Measurements from ENCODE around the gene RTTN.

RTTN gene

DNA sequence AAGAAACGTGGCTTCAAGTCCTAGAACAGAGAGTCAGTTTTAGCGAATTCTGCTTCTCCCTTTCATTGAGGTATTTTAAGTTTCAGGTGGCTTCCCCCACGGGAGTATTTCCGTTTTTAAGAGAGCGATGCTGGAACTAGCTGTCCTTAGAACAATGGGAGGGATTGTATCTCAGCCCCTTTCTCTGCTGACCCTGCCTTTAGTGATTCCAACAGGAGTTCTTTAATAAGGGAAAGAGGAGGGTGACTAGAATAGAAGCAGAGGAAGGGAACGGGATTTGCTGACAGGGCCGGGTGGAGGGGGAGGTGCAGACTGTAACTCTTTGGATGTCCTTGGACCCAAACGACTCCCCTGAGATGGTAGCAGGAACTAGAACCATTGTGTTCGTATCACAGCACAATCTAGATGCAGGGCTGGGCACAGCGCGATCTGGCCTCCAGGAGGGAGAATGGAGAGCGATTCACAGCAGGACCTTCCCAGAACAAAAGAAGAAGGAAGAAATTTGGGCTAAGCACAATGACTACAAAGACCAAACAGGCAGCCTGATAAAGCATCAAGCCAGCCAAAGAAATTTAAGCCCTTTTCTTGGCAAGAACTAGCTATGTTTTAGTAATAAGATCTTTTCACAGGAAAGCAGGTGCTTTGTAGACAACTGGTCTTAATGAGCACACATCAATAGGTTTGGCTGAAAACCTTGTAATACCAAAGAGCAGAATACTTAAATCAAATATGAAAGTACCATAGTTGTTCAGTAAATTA lies 15.8 kb upstream of the RTTN start:
- DNase-seq (no peak), ATAC-seq (ENCODE audit: insufficient read depth, low read depth) (no peak)
- H3K79me2 ChIP-seq (ENCODE audit: insufficient read depth, low read length), result no peaks in the 10 kb centered on the region
- no peak overlapping the region for H3K4me2 ChIP-seq (ENCODE audit: insufficient read depth, low read length)
- no peak overlapping the region for H2AFZ ChIP-seq (ENCODE audit: low read depth, low read length)
- no peaks in the 10 kb centered on the region for H4K20me1 ChIP-seq (ENCODE audit: insufficient read depth, low read length)
- H3K9ac ChIP-seq (ENCODE audit: low read depth, low read length), result no peak overlapping the region
- H3K27me3 ChIP-seq (ENCODE audit: insufficient read depth, low read length, poor library complexity), result no peaks in the 10 kb centered on the region
- no peaks in the 10 kb centered on the region for H3K9me3 ChIP-seq (ENCODE audit: insufficient read depth, low read length, severe bottlenecking)
- no peaks in the 10 kb centered on the region for H3K36me3 ChIP-seq (ENCODE audit: insufficient read depth, low read length)
- TF ChIP-seq EZH2 (IDR thresholded peaks at IDR 0.05; ENCODE audit: borderline replicate concordance, low read depth, low read length, severe bottlenecking), result no peak
- TF ChIP-seq, protein P1, sequence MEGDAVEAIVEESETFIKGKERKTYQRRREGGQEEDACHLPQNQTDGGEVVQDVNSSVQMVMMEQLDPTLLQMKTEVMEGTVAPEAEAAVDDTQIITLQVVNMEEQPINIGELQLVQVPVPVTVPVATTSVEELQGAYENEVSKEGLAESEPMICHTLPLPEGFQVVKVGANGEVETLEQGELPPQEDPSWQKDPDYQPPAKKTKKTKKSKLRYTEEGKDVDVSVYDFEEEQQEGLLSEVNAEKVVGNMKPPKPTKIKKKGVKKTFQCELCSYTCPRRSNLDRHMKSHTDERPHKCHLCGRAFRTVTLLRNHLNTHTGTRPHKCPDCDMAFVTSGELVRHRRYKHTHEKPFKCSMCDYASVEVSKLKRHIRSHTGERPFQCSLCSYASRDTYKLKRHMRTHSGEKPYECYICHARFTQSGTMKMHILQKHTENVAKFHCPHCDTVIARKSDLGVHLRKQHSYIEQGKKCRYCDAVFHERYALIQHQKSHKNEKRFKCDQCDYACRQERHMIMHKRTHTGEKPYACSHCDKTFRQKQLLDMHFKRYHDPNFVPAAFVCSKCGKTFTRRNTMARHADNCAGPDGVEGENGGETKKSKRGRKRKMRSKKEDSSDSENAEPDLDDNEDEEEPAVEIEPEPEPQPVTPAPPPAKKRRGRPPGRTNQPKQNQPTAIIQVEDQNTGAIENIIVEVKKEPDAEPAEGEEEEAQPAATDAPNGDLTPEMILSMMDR (IDR thresholded peaks at IDR 0.05; ENCODE audit: borderline replicate concordance, extremely low read depth, low read length, poor library complexity, severe bottlenecking), result no peak
- no peak overlapping the region for H3K27ac ChIP-seq (ENCODE audit: low read length)
- no peak overlapping the region for H3K4me3 ChIP-seq (ENCODE audit: low read depth in 1 of 2, low read length in 2 of 2)
- H3K4me1 ChIP-seq (ENCODE audit: insufficient read depth, low read length), result no peaks in the 10 kb centered on the region

DNA sequence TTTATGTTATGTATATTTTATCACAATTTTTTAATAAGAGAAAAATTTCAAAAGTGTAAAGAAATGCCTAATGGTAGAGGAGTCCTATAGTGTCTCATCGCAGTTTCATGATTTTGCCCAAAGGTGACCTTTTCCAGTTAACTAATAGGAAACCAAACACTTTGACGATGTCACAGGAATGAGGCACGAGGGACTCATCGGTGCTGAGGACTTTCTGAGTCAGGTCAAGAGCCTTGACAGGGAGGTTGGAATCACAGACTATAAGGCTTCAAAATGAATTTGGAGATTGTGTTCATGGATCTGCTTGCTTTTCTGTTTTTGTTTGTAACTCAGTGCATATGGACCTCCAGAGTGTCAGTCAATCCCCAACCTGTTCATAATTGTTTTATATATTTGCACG lies 15.1 kb upstream of the RTTN start:
- Histone ChIP-seq H3K9ac (ENCODE audit: low read depth, low read length) (no peak overlapping the region), H3K9me3 (ENCODE audit: insufficient read depth, low read length, severe bottlenecking) (no peaks in the 10 kb centered on the region), H3K4me1 (ENCODE audit: insufficient read depth, low read length) (no peaks in the 10 kb centered on the region), H3K4me3 (ENCODE audit: low read depth in 1 of 2, low read length in 2 of 2) (no peak overlapping the region), H3K36me3 (ENCODE audit: insufficient read depth, low read length) (no peaks in the 10 kb centered on the region), H3K27ac (ENCODE audit: low read length) (no peak overlapping the region), H3K79me2 (ENCODE audit: insufficient read depth, low read length) (no peaks in the 10 kb centered on the region), H3K27me3 (ENCODE audit: insufficient read depth, low read length, poor library complexity) (no peaks in the 10 kb centered on the region), H4K20me1 (ENCODE audit: insufficient read depth, low read length) (no peaks in the 10 kb centered on the region), H3K4me2 (ENCODE audit: insufficient read depth, low read length) (no peak overlapping the region), H2AFZ (ENCODE audit: low read depth, low read length) (no peak overlapping the region)
- TF ChIP-seq, protein P1 (IDR thresholded peaks at IDR 0.05; ENCODE audit: borderline replicate concordance, extremely low read depth, low read length, poor library complexity, severe bottlenecking), result no peak
- no peak for TF ChIP-seq EZH2 (IDR thresholded peaks at IDR 0.05; ENCODE audit: borderline replicate concordance, low read depth, low read length, severe bottlenecking)
- no peak for DNase-seq
- ATAC-seq (ENCODE audit: insufficient read depth, low read depth), result no peak

DNA sequence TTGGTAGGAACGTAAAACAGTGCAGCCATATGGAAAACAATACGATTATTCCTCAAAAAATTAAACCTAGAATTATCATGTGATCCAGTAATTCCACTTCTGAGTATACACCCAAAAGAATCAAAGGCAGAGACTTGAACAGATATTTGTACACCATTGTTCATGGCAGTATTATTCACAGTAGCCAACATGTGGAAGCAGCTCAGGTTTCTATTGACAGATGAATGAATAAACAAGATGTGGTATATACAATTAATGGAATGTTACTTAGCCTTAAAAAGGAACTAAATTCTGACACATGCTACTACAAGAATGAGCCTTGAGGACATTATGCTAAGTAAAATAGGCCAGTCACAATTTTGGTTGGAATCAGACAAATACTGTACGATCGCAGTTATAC lies 14.2 kb upstream of the RTTN start:
- DNase-seq (no peak), ATAC-seq (ENCODE audit: insufficient read depth, low read depth) (no peak)
- TF ChIP-seq, protein P1 (IDR thresholded peaks at IDR 0.05; ENCODE audit: borderline replicate concordance, extremely low read depth, low read length, poor library complexity, severe bottlenecking), result no peak
- no peak for TF ChIP-seq EZH2 (IDR thresholded peaks at IDR 0.05; ENCODE audit: borderline replicate concordance, low read depth, low read length, severe bottlenecking)

More for the DNA sequence above, 14.2 kb upstream of the RTTN start:
- no peak overlapping the region for H2AFZ ChIP-seq (ENCODE audit: low read depth, low read length)
- H4K20me1 ChIP-seq (ENCODE audit: insufficient read depth, low read length), result no peaks in the 10 kb centered on the region
- no peaks in the 10 kb centered on the region for H3K79me2 ChIP-seq (ENCODE audit: insufficient read depth, low read length)
- H3K27me3 ChIP-seq (ENCODE audit: insufficient read depth, low read length, poor library complexity), result no peaks in the 10 kb centered on the region
- no peaks in the 10 kb centered on the region for H3K36me3 ChIP-seq (ENCODE audit: insufficient read depth, low read length)
- no peak overlapping the region for H3K4me2 ChIP-seq (ENCODE audit: insufficient read depth, low read length)
- H3K4me3 ChIP-seq (ENCODE audit: low read depth in 1 of 2, low read length in 2 of 2), result no peak overlapping the region
- H3K9me3 ChIP-seq (ENCODE audit: insufficient read depth, low read length, severe bottlenecking), result no peaks in the 10 kb centered on the region
- H3K27ac ChIP-seq (ENCODE audit: low read length), result no peak overlapping the region
- no peak overlapping the region for H3K9ac ChIP-seq (ENCODE audit: low read depth, low read length)
- no peaks in the 10 kb centered on the region for H3K4me1 ChIP-seq (ENCODE audit: insufficient read depth, low read length)
